Measurements from ENCODE around the gene PPFIA1.

DNA sequence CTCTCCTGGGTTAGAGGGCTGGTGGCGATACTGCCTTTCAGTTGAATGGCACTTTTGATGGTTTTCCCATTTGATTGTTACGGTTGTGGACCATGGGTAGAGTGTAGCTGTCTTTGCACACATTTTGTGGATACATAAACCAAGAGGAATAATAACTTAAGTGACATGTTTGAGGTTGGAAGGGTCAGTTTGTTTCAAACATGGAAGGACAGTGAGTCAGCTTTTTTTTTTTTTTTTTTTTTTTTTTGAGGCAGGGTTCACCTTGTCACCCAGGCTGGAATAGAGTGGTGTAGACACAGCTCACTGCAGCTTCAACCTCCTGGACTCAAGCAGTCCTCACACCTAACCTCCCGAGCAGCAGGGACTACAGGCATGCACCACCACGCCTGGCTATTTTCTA is 41.1 kb downstream of the PPFIA1 start:
- TF ChIP-seq POLR2AphosphoS5 (IDR thresholded peaks at IDR 0.05; ENCODE audit: low read length) (no peak), JUNB (IDR thresholded peaks at IDR 0.05) (no peak), MYC (IDR thresholded peaks at IDR 0.05; ENCODE audit: insufficient read depth, insufficient read length, insufficient replicate concordance, low read length, severe bottlenecking) (no peak), CREB1 (IDR thresholded peaks at IDR 0.05; ENCODE audit: low read depth) (no peak), KLF5 (IDR thresholded peaks at IDR 0.05; ENCODE audit: partially characterized antibody) (no peak), EP300 (IDR thresholded peaks at IDR 0.05; ENCODE audit: borderline replicate concordance in 1 of 2, control insufficient read depth in 1 of 2, low read depth in 2 of 2, low read length in 2 of 2) (no peak), SIN3A (IDR thresholded peaks at IDR 0.05; ENCODE audit: low read depth, low read length) (no peak)
- TF ChIP-seq, protein P1, sequence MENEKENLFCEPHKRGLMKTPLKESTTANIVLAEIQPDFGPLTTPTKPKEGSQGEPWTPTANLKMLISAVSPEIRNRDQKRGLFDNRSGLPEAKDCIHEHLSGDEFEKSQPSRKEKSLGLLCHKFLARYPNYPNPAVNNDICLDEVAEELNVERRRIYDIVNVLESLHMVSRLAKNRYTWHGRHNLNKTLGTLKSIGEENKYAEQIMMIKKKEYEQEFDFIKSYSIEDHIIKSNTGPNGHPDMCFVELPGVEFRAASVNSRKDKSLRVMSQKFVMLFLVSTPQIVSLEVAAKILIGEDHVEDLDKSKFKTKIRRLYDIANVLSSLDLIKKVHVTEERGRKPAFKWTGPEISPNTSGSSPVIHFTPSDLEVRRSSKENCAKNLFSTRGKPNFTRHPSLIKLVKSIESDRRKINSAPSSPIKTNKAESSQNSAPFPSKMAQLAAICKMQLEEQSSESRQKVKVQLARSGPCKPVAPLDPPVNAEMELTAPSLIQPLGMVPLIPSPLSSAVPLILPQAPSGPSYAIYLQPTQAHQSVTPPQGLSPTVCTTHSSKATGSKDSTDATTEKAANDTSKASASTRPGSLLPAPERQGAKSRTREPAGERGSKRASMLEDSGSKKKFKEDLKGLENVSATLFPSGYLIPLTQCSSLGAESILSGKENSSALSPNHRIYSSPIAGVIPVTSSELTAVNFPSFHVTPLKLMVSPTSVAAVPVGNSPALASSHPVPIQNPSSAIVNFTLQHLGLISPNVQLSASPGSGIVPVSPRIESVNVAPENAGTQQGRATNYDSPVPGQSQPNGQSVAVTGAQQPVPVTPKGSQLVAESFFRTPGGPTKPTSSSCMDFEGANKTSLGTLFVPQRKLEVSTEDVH (IDR thresholded peaks at IDR 0.05; ENCODE audit: low read depth, partially characterized antibody), result no peak

Measured in GM12878 (cell line).